Motor neuron (in vitro differentiated cells): ENCODE results near the gene VSNL1. TPM values are rescaled to one million over a fixed set of nuclear protein-coding genes. Genes with fewer than 3 reads are reported as not detected.

Experiments used
- ATAC-seq, 8 experiments: fragments of 200-7000 bp; cut with Tn5 transposase; replicated peaks in 6 of 8; 2 replicates each; pipeline ENCODE4 v1.8.0; 2021; ENCODE audit warnings: mild to moderate bottlenecking in 8 of 8, moderate library complexity in 8 of 8
- H3K27ac ChIP-seq, 2 donors: fragments of 250-450 bp; sonication (Bioruptor Pico); 2 replicates each; pipeline ENCODE4 v1.9.0; 2021; ENCODE audit warnings: antibody characterized with exemption in 2 of 2, mild to moderate bottlenecking in 2 of 2, moderate library complexity in 1 of 2
- H3K4me1 ChIP-seq, 2 donors: fragments of 250-450 bp; sonication (Bioruptor Pico); replicated peaks in 1 of 2; 2 replicates each; pipeline ENCODE4 v1.6.1; 2021; ENCODE audit warnings: antibody characterized with exemption in 2 of 2, mild to moderate bottlenecking in 2 of 2, moderate library complexity in 1 of 2
- H3K4me3 ChIP-seq, 5 donors: fragments of 250-450 bp; sonication (Bioruptor Pico); 2 replicates each; pipeline ENCODE4 v1.9.0; 2021; ENCODE audit warnings: antibody characterized with exemption in 5 of 5, mild to moderate bottlenecking in 5 of 5, moderate library complexity in 4 of 5
- WGBS, 10 experiments: fragments of 450-650 bp; shearing (Covaris generic); methylation state at CpG; one replicate each; pipeline ENCODE4 v1.0.0; 2022; 5-methylcytosine and 5-hydroxymethylcytosine counted together
- in situ Hi-C, 9 experiments: fragments of 400-800 bp; cut with MboI; loops; one replicate each; pipeline ENCODE4 v1.15.0; 2021; ENCODE audit warnings: low sequenced_read_pairs in 9 of 9, low pct_unique_long_range_greater_than_20kb in 2 of 9; ENCODE audit not compliant: unreplicated experiment in 9 of 9
- total RNA-seq, 8 experiments: library from RNA; unstranded; fragments of 300-600 nt; gene quantifications; 2 replicates each; pipeline versions ENCODE4 v1.2.3 to v1.2.4, GENCODE V29; 2022

Gene VSNL1
- total RNA-seq, 8 experiments from 2014 or later = 0.27 to 14.9 (median 6.3) TPM

GRCh38 chr2:17592731-17593409 lies 52.4 kb downstream of the VSNL1 start:
- H3K27ac ChIP-seq = no peak overlapping the region
- no peak for ATAC-seq
- in situ Hi-C loops = no loop called here
- no peak overlapping the region for H3K4me3 ChIP-seq
- no peaks in the 10 kb centered on the region for H3K4me1 ChIP-seq
- WGBS, 10 experiments = 20 to 100% (median 88%) methylated on average over 1 to 2 of the region's 2 CpGs; no CpG with 5 or more reads in 1 of the 10 experiments

DNA sequence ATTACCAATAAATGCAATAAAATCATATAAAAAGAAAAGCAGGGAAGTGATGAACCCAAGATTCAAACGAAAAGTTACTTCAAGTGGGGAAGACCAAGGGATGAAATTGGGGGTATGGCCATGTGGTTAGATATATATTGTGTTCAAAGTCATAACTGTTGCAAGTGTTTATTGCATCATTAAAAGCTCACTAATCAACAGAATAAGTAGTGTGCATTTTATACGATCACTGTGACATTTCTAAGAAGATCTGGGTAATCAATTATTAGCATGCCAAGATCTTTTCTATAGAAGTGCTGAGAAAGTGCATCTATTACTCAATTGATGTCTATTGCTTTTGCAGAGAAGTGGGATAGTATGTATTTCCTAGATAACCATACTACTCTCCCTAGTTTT lies 52.9 kb downstream of the VSNL1 start:
- in situ Hi-C loops = no loop called here
- WGBS, 10 experiments = 54 to 100% (median 91%) methylated on average over 1 to 2 of the region's 2 CpGs
- Histone ChIP-seq H3K4me3 (no peak overlapping the region), H3K27ac (no peak overlapping the region), H3K4me1 (no peaks in the 10 kb centered on the region)
- ATAC-seq = no peak

GRCh38 chr2:17593841-17594491 lies 53.5 kb downstream of the VSNL1 start:
- peak in 1 of 8 experiments; percentile 37 for ATAC-seq
- H3K4me3 ChIP-seq = no peak overlapping the region
- no peak overlapping the region for H3K27ac ChIP-seq
- WGBS, 10 experiments = 0 to 100% (median 79%) methylated on average over 1 to 6 of the region's 6 CpGs
- no peaks in the 10 kb centered on the region for H3K4me1 ChIP-seq
- in situ Hi-C loops = no loop called here

DNA sequence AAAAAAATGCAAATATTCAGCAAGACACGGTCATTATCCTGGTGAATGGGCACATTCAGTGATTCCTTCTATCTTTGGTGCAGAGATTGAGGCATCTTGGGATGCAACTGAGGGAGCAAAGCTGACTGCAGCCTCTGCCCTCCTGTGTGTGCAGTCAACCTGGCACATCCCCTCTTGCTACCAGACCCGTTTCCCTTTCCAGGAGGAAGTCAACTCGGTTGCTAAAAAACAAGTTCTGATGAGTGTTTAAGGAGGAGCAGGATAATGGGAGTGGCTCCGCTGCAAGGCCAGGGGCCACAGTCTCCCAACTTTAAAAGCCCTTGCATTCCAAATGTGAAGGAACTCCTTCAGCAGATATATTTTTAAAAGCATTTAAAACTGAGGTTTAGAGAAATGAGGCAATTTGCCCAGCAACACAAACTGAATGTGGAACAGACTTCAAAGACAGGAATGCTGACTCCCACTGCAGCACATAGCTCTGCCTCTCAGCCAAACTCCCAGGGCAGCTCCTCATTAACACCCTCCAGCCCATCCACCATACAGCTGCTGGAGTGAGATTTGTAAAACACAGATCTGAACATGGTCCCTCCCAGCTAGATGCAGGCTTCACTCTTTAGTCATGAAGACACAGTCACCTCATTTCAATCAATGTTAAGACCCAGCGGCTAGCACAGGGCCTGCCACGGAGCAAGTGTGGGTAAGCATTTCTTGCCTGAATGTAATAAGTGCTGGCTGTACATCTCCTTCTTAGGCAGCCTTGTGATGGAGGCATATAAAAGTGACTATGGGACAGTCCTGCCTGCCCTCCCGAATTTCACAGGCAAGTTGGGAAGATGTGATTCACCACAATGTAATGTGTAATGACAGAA lies 54.3 kb downstream of the VSNL1 start:
- ATAC-seq = peak in 4 of 8 experiments; percentile 52 to 98 (median 94)
- H3K27ac ChIP-seq = no peak overlapping the region
- in situ Hi-C loops = no loop called here

DNA sequence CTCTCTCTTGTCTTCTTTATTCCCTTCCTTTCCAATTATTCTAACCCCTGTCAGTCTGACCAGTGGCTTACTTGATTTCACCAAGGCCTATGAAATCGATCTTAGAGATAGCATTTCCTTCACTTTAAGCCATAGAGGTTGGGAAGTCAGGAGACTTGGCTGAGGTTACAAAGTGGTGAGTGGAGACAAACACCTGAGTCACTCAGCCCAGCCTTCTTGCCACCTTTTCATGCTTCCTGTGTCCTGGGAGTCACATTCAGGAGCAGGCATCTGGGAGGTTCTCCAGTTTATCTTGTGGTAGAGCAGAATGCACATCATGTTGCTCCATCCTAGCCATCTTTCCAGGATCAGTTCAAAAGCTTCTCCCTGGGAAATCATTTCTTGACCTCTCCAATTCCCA lies 59.1 kb downstream of the VSNL1 start:
- Histone ChIP-seq H3K4me1 (no peaks in the 10 kb centered on the region), H3K4me3 (no peak overlapping the region), H3K27ac (no peak overlapping the region)
- in situ Hi-C loops = no loop called here
- ATAC-seq = no peak
- 17 to 100% (median 71%) methylated on average over 1 of the region's 1 CpG; no CpG with 5 or more reads in 5 of the 10 experiments for WGBS, 10 experiments

More for the DNA sequence above, 54.3 kb downstream of the VSNL1 start:
- no peaks in the 10 kb centered on the region for H3K4me1 ChIP-seq
- H3K4me3 ChIP-seq = no peak overlapping the region
- WGBS, 10 experiments = 0 to 100% (median 77%) methylated on average over 1 to 5 of the region's 7 CpGs; no CpG with 5 or more reads in 1 of the 10 experiments

DNA sequence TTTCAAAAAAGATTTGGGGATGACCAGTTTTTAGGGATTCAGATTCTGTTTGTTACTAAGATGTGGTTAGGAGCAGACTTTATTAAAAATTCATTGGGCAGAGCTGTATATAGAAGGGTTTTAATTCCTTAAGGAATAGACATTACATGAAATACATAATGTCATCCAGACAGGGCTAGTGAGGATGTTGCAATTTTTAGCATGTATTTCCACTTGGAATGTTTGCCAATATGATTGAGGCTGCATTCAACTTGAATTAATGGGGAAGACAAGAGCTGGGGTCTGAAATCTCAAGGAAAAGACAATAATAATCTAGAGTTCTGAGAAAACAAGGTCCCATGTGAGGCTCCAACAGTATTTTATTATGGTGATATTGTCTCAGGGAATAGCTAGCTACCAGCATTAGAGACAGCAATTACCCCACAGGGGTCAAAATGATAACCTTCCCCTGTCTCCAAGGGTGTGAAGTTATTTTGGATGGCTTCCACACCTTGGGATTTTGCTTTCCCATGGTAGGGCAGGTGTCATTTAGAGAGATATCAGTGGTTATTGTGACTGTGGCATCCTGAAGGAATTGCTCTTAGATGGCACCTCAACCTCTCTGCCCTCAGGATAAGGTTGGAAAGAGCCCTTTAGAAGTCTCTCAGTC lies 60.2 kb downstream of the VSNL1 start:
- Histone ChIP-seq H3K4me1 (no peaks in the 10 kb centered on the region), H3K4me3 (no peak overlapping the region), H3K27ac (no peak overlapping the region)
- in situ Hi-C loops = no loop called here
- ATAC-seq = no peak

DNA sequence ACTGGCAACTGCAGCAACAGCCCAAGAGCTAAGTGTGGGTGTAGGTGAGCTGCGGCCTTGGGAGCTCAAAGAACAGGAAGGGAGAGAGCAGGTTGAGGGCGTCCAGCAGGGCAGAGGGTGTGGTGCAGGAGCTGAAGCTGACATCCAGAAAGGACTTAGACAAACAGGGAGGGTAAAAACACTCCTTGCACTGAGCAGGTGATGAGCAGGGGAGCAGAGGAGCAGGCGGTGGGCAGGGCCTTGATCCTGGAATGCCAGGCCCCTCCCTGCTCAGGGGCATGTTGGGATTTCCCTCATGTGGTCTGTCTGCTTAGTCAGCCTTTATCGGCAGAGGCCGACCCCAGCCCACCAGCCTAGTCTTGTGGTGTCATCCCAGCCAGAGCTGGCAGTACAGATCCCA lies 63.6 kb downstream of the VSNL1 start:
- peak in 1 of 8 experiments; percentile 20 for ATAC-seq
- no peaks in the 10 kb centered on the region for H3K4me1 ChIP-seq
- in situ Hi-C loops = no loop called here
- H3K27ac ChIP-seq = no peak overlapping the region
- 38 to 100% (median 88%) methylated on average over 1 to 4 of the region's 5 CpGs; no CpG with 5 or more reads in 3 of the 10 experiments for whole genome bisulfite sequencing, 10 experiments
- no peak overlapping the region for H3K4me3 ChIP-seq

DNA sequence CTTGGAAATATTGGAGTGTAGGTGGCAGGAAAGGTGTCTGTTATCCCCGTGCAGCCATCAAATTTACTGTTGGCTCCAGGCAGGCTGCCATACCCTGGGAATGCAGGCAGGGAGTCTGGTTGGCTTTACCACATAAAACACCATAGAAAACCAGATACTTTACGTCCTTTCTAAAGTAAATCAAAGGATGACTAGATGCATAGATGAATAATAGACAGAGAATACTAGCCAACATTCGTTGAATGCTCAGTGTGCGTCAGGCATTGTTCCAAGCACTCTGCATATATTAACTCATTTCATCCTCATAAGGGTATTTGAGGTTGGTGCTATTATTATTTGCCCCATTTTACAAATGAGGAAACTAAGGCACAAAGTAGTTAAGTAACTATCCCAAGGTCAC lies 65.2 kb downstream of the VSNL1 start:
- in situ Hi-C loops = no loop called here
- no peak overlapping the region for H3K27ac ChIP-seq
- H3K4me1 ChIP-seq = peaks cover 3 to 4% of the 10 kb centered on the region in 2 donors
- ATAC-seq = no peak
- WGBS, 10 experiments = 17 to 83% (median 74%) methylated on average over 1 to 4 of the region's 4 CpGs; no CpG with 5 or more reads in 2 of the 10 experiments
- H3K4me3 ChIP-seq = no peak overlapping the region

- Histone ChIP-seq H3K4me1 (peaks cover 3 to 4% of the 10 kb centered on the region in 2 donors), H3K4me3 (no peak overlapping the region), H3K27ac (no peak overlapping the region)
- 0 to 80% (median 71%) methylated on average over 1 to 2 of the region's 2 CpGs; no CpG with 5 or more reads in 4 of the 10 experiments for WGBS, 10 experiments
- ATAC-seq = no peak
- in situ Hi-C loops = no loop called here
These were observed 66.4 kb downstream of the VSNL1 start for GRCh38 chr2:17606851-17607250.

DNA sequence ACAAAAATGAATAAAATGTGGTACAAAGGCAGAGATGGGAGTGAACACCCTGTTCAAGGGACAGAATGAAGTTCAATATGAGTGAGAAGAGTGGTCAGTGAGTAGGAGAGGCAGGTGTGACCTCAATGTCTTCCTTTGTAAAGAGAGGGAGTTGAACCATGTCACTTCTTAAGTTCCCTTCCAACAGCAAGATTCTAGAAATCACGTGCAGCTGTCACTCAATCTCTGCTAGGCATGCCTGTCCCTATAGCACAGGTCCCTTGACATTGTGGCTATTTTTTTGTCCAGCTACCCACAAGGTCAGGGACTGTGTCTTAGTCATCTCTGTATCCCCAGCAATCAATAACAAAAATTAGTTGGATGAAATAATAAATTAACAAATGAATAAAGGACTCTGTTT lies 66.9 kb downstream of the VSNL1 start:
- Histone ChIP-seq H3K4me1 (peaks cover 3 to 4% of the 10 kb centered on the region in 2 donors), H3K27ac (no peak overlapping the region), H3K4me3 (no peak overlapping the region)
- ATAC-seq = no peak
- WGBS, 10 experiments = 50 to 100% (median 100%) methylated on average over 1 of the region's 1 CpG; no CpG with 5 or more reads in 3 of the 10 experiments
- in situ Hi-C loops = no loop called here

- Histone ChIP-seq H3K27ac (no peak overlapping the region), H3K4me1 (peaks cover 3 to 4% of the 10 kb centered on the region in 2 donors), H3K4me3 (no peak overlapping the region)
- in situ Hi-C loops = no loop called here
- ATAC-seq = peak in 5 of 8 experiments; percentile 19 to 90 (median 44)
- 0 to 92% (median 52%) methylated on average over 1 to 4 of the region's 4 CpGs; no CpG with 5 or more reads in 1 of the 10 experiments for WGBS, 10 experiments
These were observed 67.8 kb downstream of the VSNL1 start for GRCh38 chr2:17608251-17608650.

- Histone ChIP-seq H3K4me3 (no peak overlapping the region), H3K27ac (no peak overlapping the region), H3K4me1 (peaks cover 3 to 4% of the 10 kb centered on the region in 2 donors)
- peak in 3 of 8 experiments; percentile 40 to 45 (median 42) for ATAC-seq
- WGBS, 10 experiments = 73 to 100% (median 88%) methylated on average over 1 to 3 of the region's 3 CpGs; no CpG with 5 or more reads in 4 of the 10 experiments
- in situ Hi-C loops = no loop called here
These were observed 70.0 kb downstream of the VSNL1 start for GRCh38 chr2:17610521-17610920.
